Measurements from ENCODE around the gene ZBTB46.
"Not testable (repeated sequence)": the region's sequence is repeated elsewhere in the genome, so short reads cannot be mapped to it uniquely, and the experiment has no call there.

DNA sequence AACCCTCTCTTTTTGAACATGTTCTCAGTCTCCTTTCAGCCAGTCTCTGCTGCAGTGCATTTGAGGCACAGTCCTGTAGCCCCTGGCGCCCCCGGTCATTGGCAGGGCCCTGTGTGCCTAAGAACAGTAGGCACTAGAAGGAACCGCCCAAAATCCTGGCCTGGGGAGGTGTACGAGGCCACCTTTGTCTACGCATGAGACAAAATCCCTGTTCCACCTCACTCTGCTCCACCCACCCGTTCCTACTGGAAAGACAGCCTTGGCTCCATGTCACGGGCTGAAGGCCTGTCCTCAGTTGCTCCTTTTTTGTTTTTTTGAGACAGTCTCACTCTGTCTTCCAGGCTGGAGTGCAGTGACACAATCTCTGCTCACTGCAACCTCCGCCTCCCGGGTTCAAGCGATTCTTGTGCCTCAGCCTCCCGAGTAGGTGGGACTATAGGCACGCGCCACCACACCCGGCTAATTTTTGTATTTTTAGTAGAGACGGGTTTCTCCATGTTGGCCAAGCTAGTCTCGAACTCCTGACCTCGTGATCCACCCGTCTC is 100.8 kb downstream of the ZBTB46 start:
- TF ChIP-seq, protein P1, sequence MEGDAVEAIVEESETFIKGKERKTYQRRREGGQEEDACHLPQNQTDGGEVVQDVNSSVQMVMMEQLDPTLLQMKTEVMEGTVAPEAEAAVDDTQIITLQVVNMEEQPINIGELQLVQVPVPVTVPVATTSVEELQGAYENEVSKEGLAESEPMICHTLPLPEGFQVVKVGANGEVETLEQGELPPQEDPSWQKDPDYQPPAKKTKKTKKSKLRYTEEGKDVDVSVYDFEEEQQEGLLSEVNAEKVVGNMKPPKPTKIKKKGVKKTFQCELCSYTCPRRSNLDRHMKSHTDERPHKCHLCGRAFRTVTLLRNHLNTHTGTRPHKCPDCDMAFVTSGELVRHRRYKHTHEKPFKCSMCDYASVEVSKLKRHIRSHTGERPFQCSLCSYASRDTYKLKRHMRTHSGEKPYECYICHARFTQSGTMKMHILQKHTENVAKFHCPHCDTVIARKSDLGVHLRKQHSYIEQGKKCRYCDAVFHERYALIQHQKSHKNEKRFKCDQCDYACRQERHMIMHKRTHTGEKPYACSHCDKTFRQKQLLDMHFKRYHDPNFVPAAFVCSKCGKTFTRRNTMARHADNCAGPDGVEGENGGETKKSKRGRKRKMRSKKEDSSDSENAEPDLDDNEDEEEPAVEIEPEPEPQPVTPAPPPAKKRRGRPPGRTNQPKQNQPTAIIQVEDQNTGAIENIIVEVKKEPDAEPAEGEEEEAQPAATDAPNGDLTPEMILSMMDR (IDR thresholded peaks at IDR 0.05; ENCODE audit: low read depth, low read length, missing input control): not testable (repeated sequence)
- TF ChIP-seq, protein P2, sequence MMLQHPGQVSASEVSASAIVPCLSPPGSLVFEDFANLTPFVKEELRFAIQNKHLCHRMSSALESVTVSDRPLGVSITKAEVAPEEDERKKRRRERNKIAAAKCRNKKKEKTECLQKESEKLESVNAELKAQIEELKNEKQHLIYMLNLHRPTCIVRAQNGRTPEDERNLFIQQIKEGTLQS (IDR thresholded peaks at IDR 0.05): not testable (repeated sequence)
- not testable (repeated sequence) for TF ChIP-seq YY1, RAD21 (IDR thresholded peaks at IDR 0.05)
